UCSD-AML1 (cell line): ENCODE data around the gene PACRG.

Source experiments
- DNase-seq: peaks from one replicate; lab custom pipeline; 2025; ENCODE audit not compliant: unreplicated experiment; lab: John Stamatoyannopoulos, UW

The PACRG gene

GRCh38 chr6:162709431-162709830, 18.3 kb upstream of the PACRG start:
- no peak for DNase-seq

- no peak for DNase-seq
Measured at GRCh38 chr6:162710419-162710818, 17.4 kb upstream of the PACRG start.

- DNase-seq, result no peak
Measured at GRCh38 chr6:162710936-162711335, 16.8 kb upstream of the PACRG start.

GRCh38 chr6:162711376-162711775, 16.4 kb upstream of the PACRG start:
- DNase-seq, result no peak

- no peak for DNase-seq
Measured at GRCh38 chr6:162712694-162713093, 15.1 kb upstream of the PACRG start.

GRCh38 chr6:162713974-162714780, 13.6 kb upstream of the PACRG start:
- no peak for DNase-seq

GRCh38 chr6:162715601-162716000, 12.2 kb upstream of the PACRG start:
- no peak for DNase-seq

- DNase-seq, result no peak
Measured at GRCh38 chr6:162719528-162719927, 8.2 kb upstream of the PACRG start.

GRCh38 chr6:162721404-162721687, 6.4 kb upstream of the PACRG start:
- no peak for DNase-seq

- no peak for DNase-seq
Measured at GRCh38 chr6:162722226-162722625, 5.5 kb upstream of the PACRG start.

GRCh38 chr6:162722633-162723032, 5.1 kb upstream of the PACRG start:
- DNase-seq, result no peak

- no peak for DNase-seq
Measured at GRCh38 chr6:162726947-162727321, 840 bp upstream of the PACRG start.

GRCh38 chr6:162728197-162728596, 423 bp downstream of the PACRG start:
- DNase-seq, result no peak

GRCh38 chr6:162728706-162729105, 932 bp downstream of the PACRG start:
- DNase-seq, result no peak

GRCh38 chr6:162730502-162730901, 2.7 kb downstream of the PACRG start:
- DNase-seq, result no peak

- DNase-seq, result no peak
Measured at GRCh38 chr6:162733489-162733888, 5.7 kb downstream of the PACRG start.

GRCh38 chr6:162736961-162737360, 9.2 kb downstream of the PACRG start:
- DNase-seq, result no peak

GRCh38 chr6:162750776-162751175, 23.0 kb downstream of the PACRG start:
- no peak for DNase-seq

GRCh38 chr6:162751211-162751859, 23.6 kb downstream of the PACRG start:
- no peak for DNase-seq

GRCh38 chr6:162753775-162754174, 26.0 kb downstream of the PACRG start:
- no peak for DNase-seq

GRCh38 chr6:162770136-162770535, 42.4 kb downstream of the PACRG start:
- no peak for DNase-seq

GRCh38 chr6:162770955-162771354, 43.2 kb downstream of the PACRG start:
- DNase-seq, result no peak

- DNase-seq, result no peak
Measured at GRCh38 chr6:162772466-162772865, 44.7 kb downstream of the PACRG start.
